NAMALWA (cell line): ENCODE data around the gene CETN1.

Experiments
- DNase-seq: peaks from one replicate; pipeline ENCODE4 v3.0.0-alpha.2; 2015; ENCODE audit warnings: low spot score

CETN1 gene

DNA sequence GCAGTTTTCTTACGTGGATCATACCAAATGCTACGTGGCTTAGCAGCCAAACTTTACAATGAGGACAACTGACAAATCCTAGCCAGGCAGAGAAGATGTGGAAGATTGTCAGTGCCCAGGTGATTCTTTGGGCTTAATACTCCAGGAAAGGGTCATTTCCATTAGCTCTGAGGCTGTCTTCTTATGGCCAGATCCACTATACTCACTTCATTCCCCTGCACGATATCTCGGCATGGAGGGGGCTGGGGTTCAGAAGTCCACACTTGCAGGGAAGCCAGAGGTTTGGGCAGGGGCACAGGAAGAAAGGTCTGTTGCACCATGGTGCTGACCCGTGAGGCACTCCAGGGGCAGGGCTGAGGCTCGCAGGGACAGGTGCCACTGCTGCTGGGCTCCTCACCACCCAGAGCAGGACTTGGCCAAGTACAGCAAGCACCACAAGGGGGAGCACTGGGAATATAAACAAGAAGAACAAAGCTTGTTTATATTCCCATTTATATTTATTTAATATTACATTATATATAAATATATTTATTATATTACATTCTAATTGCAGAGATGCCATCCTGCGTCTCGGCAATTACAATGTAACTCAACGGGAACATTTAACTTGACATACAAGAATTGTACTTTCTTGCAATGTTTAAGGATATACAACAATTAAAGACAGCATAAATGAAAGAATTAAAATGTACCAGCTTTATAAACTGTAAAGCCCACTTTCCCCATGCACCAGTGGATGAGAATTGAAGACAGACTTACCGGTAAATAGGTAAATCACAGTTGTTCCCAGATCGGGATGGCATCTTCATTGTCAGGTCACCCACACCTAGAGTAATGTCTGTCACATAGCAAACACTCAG, 43.8 kb downstream of the CETN1 start:
- DNase-seq: peak; percentile 72

DNA sequence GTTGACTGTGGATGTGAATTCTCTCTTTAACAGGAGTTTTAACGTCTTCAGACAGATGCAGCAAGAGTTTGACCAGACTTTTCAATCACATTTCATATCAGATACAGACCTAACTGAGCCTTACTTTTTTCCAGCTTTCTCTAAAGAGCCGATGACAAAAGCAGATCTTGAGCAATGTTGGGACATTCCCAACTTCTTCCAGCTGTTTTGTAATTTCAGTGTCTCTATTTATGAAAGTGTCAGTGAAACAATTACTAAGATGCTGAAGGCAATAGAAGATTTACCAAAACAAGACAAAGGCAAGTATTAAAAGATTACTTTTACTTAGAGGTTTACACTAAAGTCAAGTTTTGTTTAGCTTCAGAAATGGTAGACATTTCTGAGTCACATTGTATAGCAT, 47.1 kb downstream of the CETN1 start:
- no peak for DNase-seq

DNA sequence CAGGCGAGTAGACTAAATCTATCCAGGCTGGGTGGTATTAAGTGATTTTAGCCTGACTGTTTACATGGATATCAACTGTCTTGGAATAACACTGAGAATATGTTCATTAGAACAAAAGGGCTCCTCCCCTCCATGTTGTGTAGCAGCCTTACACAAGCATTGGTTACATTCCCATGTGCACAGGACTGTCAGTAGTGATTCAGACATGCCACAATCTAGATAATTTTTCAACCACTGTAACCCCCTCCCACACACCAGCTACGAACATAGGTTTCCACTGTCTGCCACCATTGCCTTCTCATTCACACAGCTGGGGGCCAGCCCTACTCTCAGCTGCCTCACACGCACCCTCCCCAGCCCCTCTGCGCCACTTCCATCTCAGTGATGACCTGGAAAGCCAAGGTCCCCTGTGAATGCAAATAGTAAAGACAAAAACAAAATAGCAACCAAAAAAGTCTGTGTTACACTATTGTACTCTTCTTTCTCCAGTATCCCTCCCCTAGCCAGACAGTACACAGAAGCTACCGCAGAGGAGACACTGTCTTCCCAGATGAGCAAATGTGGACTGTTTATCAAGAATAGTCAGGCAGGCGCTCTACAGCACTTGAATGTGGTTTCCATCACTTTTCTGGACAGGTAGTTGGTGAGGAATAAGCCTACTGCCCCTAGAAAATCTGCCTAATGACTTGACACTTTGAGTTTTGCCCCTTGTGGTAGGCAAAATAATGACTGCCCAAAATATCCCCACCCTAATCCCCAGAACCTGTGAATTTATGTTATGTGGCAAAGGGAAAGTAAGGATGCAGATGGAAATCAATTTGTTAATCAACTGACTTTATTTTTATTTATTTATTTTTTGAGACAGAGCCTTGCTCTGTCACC, 49.3 kb downstream of the CETN1 start:
- peak; percentile 21 for DNase-seq

DNA sequence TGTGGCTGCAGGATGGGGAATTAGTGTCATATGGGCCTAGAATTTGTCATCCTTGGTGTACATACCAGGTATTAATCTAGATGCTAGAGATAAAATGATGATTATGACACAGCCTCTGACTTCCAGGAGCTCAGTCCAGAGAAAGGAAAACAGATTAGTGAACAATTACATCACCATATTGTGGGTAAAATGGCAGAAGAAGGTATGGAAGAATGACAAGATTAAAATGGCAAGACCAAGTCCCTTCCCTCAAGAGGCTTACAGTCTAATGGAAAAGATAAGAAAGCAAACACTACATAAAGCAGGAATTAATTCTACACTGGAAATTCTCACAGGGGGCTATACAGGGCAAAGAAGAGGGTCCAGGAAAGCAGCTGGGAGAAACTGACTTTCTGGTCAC, 51.4 kb downstream of the CETN1 start:
- no peak for DNase-seq
